NOMO-1 treated with dmso at 0.1 percent for 144 hours (cell line): Measurements from ENCODE around the gene HAGHL.

Source experiments
- DNase-seq: peaks from one replicate; lab custom pipeline; 2025; ENCODE audit not compliant: unreplicated experiment; lab: John Stamatoyannopoulos, UW

The HAGHL gene

GRCh38 chr16:719815-720446 lies 7.0 kb upstream of the HAGHL start:
- no peak for DNase-seq

- DNase-seq: no peak
These were observed 6.4 kb upstream of the HAGHL start for GRCh38 chr16:720447-720989.

- peak; percentile 81 for DNase-seq
These were observed 5.7 kb upstream of the HAGHL start, which contains the start of gene ANTKMT for GRCh38 chr16:720990-721764. Gene ANTKMT, plus strand, starts transcription at chr16:721146. Its CDS starts 129 bp downstream, at chr16:721275.

GRCh38 chr16:721765-722540 lies 5.0 kb upstream of the HAGHL start:
- DNase-seq: no peak

GRCh38 chr16:722835-723633 lies 3.9 kb upstream of the HAGHL start:
- DNase-seq: no peak

GRCh38 chr16:723695-724094 lies 3.2 kb upstream of the HAGHL start:
- no peak for DNase-seq

- DNase-seq: no peak
These were observed 2.5 kb upstream of the HAGHL start for GRCh38 chr16:724188-725040.

- no peak for DNase-seq
These were observed 1.9 kb upstream of the HAGHL start for GRCh38 chr16:725041-725376.

- DNase-seq: no peak
These were observed 1.3 kb upstream of the HAGHL start for GRCh38 chr16:725463-726187.

- DNase-seq: no peak
These were observed 793 bp upstream of the HAGHL start for GRCh38 chr16:726188-726437.

GRCh38 chr16:727291-727977 lies 528 bp downstream of the HAGHL start:
- DNase-seq: no peak

- peak; percentile 50 for DNase-seq
These were observed 1.4 kb downstream of the HAGHL start for GRCh38 chr16:728131-728889.

GRCh38 chr16:728890-729744 lies 2.2 kb downstream of the HAGHL start:
- DNase-seq: no peak

- DNase-seq: no peak
These were observed 3.1 kb downstream of the HAGHL start for GRCh38 chr16:729768-730665.

GRCh38 chr16:730666-731509 lies 4.0 kb downstream of the HAGHL start:
- DNase-seq: no peak
